HG03558 (cell line): Measurements from ENCODE around the gene SREBF1.
"Not testable (repeated sequence)": the region's sequence is repeated elsewhere in the genome, so short reads cannot be mapped to it uniquely, and the experiment has no call there.

Experiments
- ATAC-seq: cut with Tn5 transposase; IDR thresholded peaks from one replicate; pipeline ENCODE4 v1.9.1; 2021; ENCODE audit warnings: moderate number of reproducible peaks; ENCODE audit not compliant: unreplicated experiment; ENCODE audit errors: extremely low read depth

The SREBF1 gene

DNA sequence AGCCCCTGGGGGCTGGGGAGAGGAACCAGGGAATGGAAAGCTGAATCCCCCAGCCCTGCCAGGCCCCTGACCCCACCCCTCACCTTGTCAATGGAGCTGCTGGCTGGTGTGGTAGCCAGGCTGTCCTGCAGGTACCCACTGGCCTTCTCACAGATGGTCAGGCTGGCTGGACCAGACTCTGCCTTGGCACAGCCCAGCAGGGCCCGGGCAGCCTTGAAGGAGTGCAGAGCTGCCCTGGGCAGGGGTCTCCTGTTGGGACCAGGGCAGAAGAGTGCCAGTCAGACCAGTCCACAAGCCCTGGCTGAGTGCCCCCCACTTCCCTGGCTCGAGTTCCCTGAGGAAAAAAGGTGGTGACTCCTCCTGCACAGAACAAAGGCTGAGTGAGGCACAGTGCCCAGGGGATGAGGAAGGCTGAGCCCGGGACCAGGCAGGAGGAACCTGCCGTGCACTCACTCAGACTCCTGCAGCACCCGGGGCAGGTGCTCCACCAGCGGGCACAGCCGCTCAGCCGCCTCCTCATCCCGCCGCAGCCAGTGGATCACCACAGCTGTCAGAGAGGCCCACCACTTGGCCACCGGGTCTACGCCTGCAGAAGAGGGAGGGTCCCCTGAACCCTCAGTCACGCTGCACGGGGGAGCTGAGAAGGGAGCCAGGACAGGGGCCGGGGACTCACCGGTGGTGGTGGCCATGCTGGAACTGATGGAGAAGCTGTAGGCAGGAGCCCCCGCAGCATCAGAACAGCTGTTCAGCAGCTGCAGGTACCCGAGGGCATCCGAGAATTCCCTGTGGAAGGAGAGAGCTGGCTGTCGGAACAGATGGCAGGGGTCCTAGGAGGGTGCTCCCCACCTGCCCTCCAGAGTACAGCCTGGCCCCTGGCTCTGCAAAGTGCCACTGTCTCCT lies 22.4 kb downstream of the SREBF1 start:
- ATAC-seq, result no peak

DNA sequence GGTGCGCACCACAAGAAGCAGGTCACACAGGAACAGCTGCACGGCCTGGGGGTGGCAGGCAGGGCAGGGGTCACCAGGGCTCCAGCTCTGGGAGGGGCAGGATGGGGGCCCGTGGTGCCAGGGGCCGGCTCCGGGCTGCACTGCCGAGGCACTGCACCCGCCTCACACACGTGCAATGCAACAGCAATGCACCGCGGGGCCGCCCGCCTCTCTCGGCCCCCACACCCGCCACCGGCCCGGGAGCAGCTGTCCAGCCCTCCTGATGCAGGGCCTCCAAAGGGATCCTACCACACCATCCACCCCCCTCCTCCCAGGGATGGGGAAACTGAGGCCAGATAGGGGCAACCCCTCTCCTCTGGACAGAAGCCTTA lies 23.1 kb downstream of the SREBF1 start:
- no peak for ATAC-seq

DNA sequence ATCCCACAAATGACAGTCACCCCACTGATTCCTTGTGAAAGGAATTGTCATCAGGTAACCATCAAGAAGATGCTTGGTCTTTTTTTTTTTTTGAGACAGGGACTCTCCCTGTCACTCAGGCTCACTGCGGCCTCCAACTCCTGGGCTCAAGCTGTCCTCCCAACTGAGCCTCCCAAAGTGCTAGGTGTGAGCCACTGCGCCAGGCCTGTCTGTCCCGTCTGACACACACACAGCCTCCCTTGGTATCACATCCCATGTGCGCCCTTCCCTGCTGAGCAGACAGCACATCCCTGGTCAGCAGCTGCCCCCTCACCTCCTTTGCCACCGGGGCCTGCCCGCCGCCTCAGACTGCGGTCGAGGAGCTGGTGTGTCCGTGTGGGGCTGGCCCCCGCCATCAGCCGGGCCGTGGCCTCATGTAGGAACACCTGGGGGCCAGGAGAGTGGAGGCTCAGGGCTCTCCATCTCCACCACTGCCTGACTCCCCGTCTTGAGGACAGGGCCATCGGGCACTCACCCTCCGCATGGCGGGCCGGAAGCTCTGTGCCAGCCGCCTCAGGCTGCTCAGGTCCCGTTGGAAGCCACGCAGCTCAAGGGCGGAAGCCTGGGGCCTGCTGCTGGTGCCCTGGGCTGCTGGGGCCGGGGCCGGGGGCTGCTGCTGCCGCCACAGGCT lies 23.6 kb downstream of the SREBF1 start:
- no peak for ATAC-seq

DNA sequence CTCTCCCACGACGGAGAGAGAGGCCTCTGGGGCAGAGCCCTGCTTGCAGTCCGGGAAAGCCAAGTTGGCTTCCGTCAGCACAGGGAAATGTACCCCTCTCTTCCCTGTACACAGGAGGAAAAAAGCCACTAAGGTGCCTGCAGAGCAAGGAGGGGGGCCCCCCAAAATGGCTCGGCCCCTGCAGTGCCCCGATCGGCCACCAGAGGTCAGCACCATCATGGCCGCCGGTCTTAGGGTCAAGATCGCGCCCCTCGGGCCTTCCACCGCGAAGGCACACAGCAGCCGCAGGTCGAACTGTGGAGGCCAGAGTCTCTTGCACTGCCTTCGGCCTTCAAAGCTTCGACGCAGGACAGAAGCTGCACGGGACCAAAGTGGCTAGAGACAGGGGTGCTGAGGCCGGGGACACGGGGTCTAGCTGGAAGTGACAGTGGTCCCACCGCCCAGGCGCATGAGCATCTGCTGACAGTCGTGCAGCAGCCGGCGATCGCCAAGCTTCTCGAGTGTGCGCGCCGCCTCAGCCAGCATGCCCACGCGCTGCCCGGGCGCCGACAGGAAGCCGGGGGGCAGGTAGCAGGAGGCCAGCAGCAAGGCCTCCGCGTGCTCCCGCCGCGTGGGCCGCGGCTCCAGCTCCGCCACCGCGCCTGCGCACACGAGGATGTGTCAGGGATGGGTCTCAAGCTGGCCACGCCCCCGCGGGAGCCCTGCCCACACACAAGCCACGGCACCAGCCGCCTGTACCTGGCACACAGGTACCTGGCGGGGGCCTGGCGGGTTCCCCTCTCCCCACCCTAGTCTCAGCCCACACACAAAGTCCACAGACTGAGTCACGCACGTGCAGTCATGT lies 24.4 kb downstream of the SREBF1 start:
- ATAC-seq, result no peak

DNA sequence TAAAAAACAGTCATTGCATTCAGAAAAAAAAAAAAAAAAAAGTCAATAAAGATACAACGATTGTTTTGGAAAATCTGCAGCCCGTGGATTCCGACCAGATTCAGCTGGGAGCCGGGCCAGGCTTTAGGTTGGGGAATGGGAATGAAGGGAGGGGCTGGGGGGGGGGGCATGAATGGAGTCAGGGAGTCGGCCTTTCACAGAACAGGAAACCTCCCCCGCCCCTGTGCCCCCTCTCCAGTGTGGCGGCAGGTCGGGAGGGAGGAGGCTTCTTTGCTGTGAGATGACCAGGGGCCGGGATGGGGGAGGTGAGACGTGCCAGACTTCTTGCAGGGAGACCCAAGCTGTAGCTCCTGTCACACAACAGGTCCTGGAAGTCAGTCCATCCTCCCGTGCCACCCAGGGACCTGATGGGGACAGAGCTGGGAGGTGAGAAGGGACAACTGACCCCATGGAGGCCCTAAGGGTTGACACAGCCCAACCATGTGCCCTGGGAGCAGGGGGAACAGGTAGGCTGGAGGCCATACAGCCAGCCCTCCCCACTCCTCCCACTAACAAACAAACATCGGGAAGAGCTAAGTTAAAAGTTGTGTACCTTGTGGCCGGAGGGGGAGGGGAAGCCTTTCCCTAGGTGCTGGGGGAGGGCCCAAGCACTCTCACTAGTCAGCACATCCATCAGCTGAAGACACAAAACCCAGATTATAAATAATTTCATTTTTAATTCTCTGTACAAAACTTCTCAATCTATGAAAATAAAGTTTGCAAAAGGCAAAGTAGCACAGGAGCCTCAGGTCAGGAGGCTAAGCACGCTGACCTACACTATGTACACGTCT lies 25.2 kb downstream of the SREBF1 start:
- no peak for ATAC-seq

DNA sequence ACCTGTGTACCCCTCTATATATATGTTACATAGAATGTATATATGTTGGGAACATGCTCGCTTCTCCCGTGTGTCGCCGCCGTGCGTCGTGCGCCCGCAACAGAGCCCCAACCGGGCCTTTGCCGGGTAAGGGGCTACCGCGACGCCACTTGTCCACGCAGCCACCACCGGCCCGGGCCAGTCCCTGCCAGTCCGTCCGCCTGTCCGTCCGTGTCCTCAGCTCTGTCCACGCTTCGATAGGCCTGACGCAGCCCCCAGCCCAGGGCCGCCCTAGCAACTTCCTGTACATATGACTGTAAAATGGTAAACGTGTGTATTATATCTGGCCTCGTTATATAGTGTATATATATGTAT lies 25.9 kb downstream of the SREBF1 start:
- ATAC-seq, result no peak

DNA sequence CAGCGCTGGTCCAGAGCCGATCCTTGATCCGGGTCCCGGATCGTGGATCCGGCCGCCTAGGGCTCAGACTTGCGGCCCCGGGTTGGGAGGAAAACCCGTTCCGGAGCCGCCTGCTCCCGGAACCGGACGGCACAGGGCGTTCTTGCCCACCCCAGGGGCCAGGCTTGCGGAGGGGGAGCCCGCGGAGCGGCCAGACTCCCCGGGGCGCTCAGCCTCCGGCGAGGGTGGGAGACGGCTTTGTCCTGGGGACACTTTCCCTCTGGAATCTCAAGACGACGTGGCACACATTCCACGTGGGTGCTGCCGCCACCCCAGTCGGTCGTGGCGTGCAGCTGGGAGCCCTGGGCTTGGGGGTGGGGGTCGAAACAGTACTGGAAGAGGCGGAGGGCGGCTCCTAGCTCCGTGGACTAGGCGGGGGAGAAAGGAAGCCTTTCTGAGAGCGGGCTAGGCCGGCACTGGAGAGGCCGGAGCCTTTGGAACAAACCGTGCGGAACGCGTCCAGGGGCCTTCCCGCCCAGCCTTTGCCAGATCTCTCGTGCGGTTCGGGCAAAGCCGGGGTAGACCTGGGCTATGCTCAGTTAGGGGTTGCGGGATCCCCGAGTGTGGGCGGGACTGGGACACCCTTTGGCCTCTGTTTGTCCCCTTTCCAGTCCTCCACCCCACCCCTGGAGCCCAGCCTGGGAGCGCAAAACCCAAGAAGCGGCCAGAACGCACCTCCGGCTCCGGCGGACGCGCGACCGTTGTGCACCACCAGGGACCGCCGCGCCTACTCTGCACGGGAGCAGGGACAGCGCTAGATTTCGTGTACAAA lies 26.5 kb downstream of the SREBF1 start:
- ATAC-seq, result no peak

DNA sequence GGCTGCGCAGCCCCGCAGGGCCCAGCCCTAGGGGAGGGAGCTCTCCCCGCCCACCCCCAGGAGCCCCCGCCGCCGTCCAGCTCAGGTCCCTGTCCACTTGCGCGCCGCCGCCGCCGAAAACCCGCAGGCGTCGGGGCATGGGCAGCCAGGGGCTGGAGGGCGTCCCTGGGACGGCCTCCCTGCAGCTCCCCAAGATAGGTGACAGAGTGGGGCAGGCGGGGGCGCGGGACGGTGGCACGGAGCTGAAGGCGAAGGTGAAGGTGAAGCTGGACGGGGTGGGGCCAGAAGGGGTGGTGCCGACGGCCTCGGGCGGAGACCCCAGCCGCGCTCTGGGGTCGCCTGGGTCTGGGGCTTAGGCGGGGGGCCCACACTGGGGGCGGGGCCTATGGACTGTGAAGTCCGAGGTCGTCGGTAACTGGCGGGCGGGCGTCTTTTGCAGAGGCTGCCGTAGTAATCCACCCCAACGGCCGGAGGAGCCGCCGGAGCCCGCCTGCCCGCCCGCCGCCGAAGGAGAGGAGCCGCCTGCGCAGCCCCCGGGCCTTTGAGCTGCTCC lies 27.2 kb downstream of the SREBF1 start:
- no peak for ATAC-seq

DNA sequence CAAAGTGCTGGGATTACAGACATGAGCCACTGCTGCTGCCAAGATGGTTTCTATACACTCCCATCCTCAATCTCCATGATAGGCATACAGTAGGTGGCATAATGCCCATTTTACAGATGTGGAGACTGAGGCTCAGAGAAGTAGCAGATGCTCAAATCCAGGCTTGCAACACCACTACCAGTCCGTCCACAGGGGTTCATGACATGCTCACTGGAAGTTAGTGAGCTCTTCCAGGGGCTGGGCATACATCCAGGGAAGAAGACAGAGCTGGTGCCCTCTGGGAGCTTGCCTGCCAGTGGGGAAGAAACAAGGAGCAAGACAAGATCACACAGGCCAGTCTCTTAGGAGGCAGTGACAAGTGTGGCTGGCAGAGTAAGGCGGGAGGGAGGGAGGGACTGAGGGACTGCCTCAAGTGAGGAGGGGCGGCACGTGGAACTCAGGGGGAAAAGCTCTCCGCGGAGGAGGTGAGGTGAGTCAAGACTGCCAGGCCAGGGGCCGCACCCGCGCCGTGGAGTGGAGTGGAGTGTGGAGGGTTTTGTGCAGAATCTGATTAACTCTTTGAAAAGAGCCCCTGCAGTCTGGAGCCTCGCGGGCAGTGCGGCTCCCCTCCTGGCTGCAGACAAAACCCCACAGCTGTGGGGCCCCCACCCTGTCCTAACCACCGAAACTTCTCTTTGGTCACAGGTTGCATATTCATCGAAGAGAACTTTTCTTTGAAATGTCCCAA lies 27.9 kb downstream of the SREBF1 start:
- no peak for ATAC-seq

DNA sequence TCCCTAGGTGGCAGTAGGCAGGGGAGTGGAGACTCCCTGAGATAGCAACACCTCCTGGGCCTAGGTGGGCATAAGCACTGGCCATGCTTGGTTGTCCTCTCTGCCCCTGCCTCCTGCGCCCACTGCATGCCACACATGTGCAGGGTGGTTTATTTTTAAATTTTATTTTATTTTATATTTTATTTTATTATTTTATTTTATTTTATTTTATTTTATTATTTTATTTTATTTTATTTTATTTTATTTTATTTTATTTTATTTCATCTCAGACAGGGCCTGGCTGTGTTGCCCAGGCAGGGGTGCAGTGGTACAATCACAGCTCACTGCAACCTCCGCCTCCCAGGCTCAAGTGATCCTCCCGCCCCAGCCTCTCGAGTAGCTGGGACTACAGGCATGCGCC lies 28.6 kb downstream of the SREBF1 start:
- ATAC-seq, result not testable (repeated sequence)

DNA sequence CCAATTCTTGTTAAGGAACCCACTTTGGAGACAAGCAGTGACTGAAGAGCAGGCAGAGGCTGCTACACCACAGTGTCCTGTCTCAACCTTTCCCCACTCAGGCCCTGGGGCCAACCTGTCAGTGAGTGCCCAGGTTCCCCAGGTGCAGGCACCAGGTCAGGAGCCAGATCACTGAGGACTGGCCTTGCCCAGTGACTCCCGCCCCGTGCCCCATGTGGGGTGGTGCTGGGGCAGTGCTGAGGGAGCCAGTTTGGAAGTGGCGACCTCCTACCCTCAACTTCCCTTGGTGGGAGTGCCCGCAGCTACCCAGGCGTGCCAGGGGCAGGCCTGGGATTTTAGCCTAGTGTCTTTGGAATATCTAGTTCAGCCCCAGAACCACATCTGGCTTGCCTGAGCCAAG lies 29.3 kb downstream of the SREBF1 start:
- no peak for ATAC-seq

DNA sequence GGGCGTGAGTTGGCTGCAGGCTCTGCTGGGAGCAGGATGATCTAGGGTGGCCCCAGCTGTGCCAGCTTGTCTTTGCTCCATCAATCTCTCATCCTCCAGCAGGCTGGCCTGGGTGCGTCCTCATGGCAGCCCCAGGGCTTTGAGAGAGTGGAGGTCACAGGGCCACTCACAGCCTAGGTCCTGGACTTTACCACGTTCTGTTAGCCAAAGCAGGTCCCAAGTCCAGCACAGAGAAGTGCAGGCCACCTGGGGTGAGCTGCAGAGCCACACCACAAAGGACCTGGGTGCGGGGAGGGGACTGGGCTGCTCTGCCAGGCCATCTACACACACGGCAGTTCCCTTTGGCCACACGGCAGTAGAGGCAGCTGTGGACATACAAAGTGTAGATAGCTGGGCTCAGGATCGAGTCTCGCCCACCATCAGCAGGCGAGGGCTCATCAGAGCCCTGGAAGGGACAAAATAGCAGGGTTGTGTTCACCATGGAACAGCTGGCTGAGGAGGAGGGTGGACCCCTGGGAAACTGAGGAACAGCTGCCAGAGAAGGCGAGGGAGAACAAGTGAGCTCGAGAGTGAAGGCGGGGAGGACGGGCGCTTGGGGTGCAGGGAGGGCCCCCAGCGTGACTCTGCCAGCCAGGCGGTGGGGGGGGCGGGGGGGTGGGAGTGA lies 30.0 kb downstream of the SREBF1 start:
- ATAC-seq, result no peak

DNA sequence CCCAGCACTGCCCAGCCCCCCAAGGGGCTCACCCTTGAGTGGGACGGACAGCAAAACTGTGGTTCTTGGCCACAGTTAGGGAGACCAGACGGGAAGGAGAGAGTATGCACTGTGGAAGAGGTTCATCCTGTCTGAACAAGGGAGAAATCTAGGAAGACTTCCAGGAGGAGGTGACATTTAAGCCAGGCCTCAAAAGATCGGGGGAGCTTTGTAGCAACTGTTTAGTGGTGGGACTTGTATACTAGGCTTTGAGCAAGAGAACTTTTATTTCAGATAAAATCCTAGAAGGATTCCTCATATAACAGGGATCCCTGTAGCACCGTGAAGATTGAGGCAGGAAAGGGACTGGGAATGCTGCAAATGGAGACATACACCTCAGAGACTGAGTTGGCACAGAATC lies 30.8 kb downstream of the SREBF1 start:
- no peak for ATAC-seq

DNA sequence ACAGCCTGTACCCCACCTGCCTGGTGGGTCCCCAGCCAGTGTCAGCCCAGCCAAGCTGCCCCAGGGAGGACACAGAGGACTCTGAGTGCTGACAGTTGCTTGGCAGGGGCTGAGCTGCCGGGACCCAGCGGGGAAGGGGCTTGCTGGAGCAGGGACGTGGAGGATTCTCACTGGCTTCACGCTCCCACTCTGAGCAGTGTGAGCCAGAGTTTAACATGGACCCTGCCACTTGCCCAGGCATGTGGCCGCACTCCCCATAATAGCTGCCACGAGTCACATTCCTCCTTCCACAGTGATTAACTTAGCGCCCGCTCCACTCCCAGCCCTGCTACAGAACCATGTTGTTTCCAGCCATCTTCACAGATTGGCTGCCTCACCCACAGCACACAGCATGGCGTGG lies 31.2 kb downstream of the SREBF1 start:
- no peak for ATAC-seq

DNA sequence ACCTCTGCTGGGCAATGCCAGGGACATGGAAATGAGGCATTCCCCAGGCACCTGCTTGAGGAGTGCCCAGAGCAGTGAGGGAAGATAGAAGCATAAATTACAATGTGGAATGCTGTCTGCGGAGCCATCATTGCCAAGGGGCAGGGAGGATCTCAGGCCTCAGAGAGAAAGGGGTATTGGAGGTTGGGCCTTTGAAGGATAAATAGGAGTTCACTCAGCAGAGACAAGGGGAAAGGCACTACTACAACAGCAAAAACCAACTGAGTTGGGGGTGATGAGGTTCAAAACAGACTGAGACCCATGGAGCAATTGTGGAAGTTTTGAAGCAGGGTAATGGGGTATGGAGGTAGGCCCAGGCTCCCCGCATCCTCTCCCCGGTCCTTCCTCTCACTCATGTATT lies 32.8 kb downstream of the SREBF1 start:
- ATAC-seq, result no peak

DNA sequence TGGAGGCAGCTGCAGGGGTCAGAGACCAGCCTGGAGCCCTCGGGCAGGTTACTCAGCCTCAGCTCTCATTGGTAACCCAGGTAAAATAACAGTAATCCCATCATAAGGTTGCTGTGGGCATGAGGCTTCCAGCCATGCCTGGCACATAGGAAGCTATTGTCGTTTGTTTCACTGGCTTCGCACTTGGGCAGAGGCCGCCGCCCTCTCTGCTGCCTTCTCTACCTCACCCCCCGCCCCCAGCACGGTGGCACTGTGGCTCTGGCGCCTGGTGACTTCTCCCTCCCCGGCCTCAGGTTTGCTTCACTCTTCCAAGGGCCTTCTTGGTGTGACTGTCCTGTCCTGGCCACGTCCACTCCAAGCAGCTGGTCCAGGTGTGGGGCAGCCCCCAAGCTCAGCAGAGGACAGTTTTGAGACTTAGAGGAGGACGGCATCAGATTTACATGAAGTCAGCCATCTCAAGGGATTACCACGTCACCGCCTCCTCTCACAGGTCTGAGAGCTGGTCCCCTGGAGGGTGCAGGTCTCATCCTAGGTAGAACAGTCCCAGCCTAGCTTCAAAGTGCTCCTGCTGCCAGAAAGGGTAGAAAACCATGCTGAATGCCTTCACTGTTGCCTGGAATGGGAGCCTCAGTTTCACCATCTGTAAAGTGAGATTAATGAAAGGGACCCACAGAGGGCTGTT lies 34.8 kb downstream of the SREBF1 start:
- no peak for ATAC-seq

DNA sequence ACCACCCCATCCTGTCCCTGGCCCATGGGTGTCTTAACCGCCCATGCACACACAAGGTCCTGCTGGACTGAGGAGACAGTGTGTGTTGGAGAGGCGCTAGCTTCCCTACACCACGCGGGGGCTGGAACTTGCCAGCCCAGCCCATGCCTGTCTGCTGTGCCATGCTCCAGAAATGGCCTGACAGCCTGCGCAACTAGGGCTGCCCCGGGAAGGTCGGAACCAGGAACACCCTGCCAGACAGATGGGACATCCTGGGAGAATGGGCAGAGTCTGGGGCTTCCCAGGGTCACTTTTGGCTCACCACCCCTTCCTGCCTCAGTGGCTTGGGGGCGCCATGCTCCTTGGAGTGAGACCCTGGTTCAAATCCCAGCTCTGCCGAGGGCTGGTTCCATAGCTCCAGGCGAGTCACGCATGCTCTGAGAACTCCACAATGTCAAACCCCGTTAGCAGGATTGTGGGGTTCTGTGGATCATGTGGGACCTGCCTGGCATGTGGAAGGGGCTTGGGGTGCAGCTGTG lies 36.2 kb downstream of the SREBF1 start:
- no peak for ATAC-seq
